GM19099 (cell line): Measurements from ENCODE around the gene RFX3.

Source experiments
- POLR2A ChIP-seq: IDR thresholded peaks from 3 replicates; pipeline ENCODE4 v1.6.1; 2011; ENCODE audit warnings: low read depth; ENCODE audit not compliant: insufficient read length; ENCODE audit errors: extremely low read depth

RFX3 gene

GRCh38 chr9:3261484-3261883 lies 264.3 kb downstream of the RFX3 start:
- TF ChIP-seq POLR2A: no peak

- no peak for TF ChIP-seq POLR2A
Observed at GRCh38 chr9:3256571-3257330, 269.1 kb downstream of the RFX3 start.

GRCh38 chr9:3251309-3251708 lies 274.5 kb downstream of the RFX3 start:
- no peak for TF ChIP-seq POLR2A

- no peak for TF ChIP-seq POLR2A
Observed at GRCh38 chr9:3250741-3251140, 275.1 kb downstream of the RFX3 start.

GRCh38 chr9:3247211-3247610 lies 278.6 kb downstream of the RFX3 start:
- no peak for TF ChIP-seq POLR2A

GRCh38 chr9:3246241-3246640 lies 279.6 kb downstream of the RFX3 start:
- TF ChIP-seq POLR2A: no peak

- no peak for TF ChIP-seq POLR2A
Observed at GRCh38 chr9:3244963-3245653, 280.7 kb downstream of the RFX3 start.

GRCh38 chr9:3243683-3244082 lies 282.1 kb downstream of the RFX3 start:
- no peak for TF ChIP-seq POLR2A

GRCh38 chr9:3241290-3241689 lies 284.5 kb downstream of the RFX3 start:
- no peak for TF ChIP-seq POLR2A

- TF ChIP-seq POLR2A: no peak
Observed at GRCh38 chr9:3240656-3241268, 285.0 kb downstream of the RFX3 start.

- TF ChIP-seq POLR2A: no peak
Observed at GRCh38 chr9:3239240-3239639, 286.6 kb downstream of the RFX3 start.

- TF ChIP-seq POLR2A: no peak
Observed at GRCh38 chr9:3238236-3238635, 287.6 kb downstream of the RFX3 start.

GRCh38 chr9:3237121-3237520 lies 288.7 kb downstream of the RFX3 start:
- TF ChIP-seq POLR2A: no peak

GRCh38 chr9:3235497-3235896 lies 290.3 kb downstream of the RFX3 start:
- TF ChIP-seq POLR2A: no peak

- TF ChIP-seq POLR2A: no peak
Observed at GRCh38 chr9:3224931-3225330, 300.9 kb downstream of the RFX3 start.

GRCh38 chr9:3215658-3216057 lies 310.1 kb downstream of the RFX3 start:
- TF ChIP-seq POLR2A: no peak
